ENCODE data around the gene RRP15. TPM values are rescaled to one million over a fixed set of nuclear protein-coding genes. Genes with fewer than 3 reads are reported as not detected.

Gene RRP15
- total and polyA plus RNA-seq, 2 experiments from 2014 or later, result 19.8 to 86.5 TPM

DNA sequence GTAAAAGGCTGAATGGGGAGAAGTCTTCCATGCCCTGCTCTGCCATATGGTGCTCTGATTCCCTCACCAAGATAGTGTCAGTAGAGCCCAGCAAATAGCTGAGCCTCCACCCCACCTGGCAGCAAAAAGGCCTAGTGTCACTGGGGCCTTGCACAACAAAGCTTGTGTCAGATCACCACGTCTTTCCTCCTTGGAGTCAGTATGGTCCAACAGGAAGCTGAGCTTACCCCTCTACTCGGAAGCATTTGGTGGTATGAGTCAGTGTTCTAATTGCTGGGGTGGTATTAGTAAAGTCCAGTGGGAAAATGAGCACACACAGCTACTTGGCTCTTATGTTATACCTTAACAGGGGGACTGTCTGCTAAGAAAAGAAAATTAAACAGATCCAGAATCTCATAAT, 18.7 kb upstream of the RRP15 start (continued):
- TF ChIP-seq ZNF331 (CRISPR knock-in tag; IDR thresholded peaks at IDR 0.05; ENCODE audit: low read depth) (no peak), CTCF (conservative IDR thresholded peaks at IDR 0.05; ENCODE audit: low read depth in 2 of 2) (no peak), POLR2AphosphoS5 (IDR thresholded peaks at IDR 0.05; ENCODE audit: low read depth) (no peak), CREB1 (CRISPR knock-in tag; IDR thresholded peaks at IDR 0.05; ENCODE audit: low read depth) (no peak), JUNB (IDR thresholded peaks at IDR 0.05; ENCODE audit: unreplicated experiment) (no peak), STAT1 (IDR thresholded peaks at IDR 0.05; ENCODE audit: unreplicated experiment) (no peak), EZH2 (IDR thresholded peaks at IDR 0.05; ENCODE audit: low read depth, unreplicated experiment) (no peak), EZH2phosphoT487 (IDR thresholded peaks at IDR 0.05; ENCODE audit: unreplicated experiment) (no peak), NANOG (IDR thresholded peaks at IDR 0.05; ENCODE audit: borderline replicate concordance) (no peak)

GRCh38 chr1:218272366-218272765, 12.7 kb upstream of the RRP15 start:
- Histone ChIP-seq H2AFZ (no peak overlapping the region), H3K36me3 (ENCODE audit: insufficient read depth) (no peaks in the 10 kb centered on the region), H3K79me2 (replicated peaks; ENCODE audit: insufficient read depth) (no peaks in the 10 kb centered on the region), H4K20me1 (replicated peaks; ENCODE audit: insufficient read depth) (no peaks in the 10 kb centered on the region), H3K9me2 (ENCODE audit: insufficient read depth) (no peaks in the 10 kb centered on the region), H3K27me3 (ENCODE audit: insufficient read depth) (no peaks in the 10 kb centered on the region), H3K4me3 (no peak overlapping the region), H3F3A (replicated peaks; ENCODE audit: low read depth) (no peaks in the 10 kb centered on the region), H3K4me1 (ENCODE audit: insufficient read depth) (no peaks in the 10 kb centered on the region), H3K4me2 (no peak overlapping the region), H3K27ac (ENCODE audit: low read depth) (no peak overlapping the region)
- H3K4me3 Mint-ChIP-seq, result no peak overlapping the region
- H3K27me3 Mint-ChIP-seq (ENCODE audit: insufficient read depth, low read depth, poor library complexity), result no peaks in the 10 kb centered on the region
- TF ChIP-seq JUNB (IDR thresholded peaks at IDR 0.05; ENCODE audit: unreplicated experiment) (no peak), REST (IDR thresholded peaks at IDR 0.05; ENCODE audit: unreplicated experiment) (no peak), POLR2AphosphoS5 (IDR thresholded peaks at IDR 0.05; ENCODE audit: low read depth) (no peak), ZNF114 (CRISPR knock-in tag; IDR thresholded peaks at IDR 0.05) (no peak), EZH2 (IDR thresholded peaks at IDR 0.05; ENCODE audit: low read depth, unreplicated experiment) (no peak), ZNF331 (CRISPR knock-in tag; IDR thresholded peaks at IDR 0.05; ENCODE audit: low read depth) (no peak), STAT1 (IDR thresholded peaks at IDR 0.05; ENCODE audit: unreplicated experiment) (no peak), CREB1 (CRISPR knock-in tag; IDR thresholded peaks at IDR 0.05; ENCODE audit: low read depth) (no peak)
- TF ChIP-seq, protein P1, sequence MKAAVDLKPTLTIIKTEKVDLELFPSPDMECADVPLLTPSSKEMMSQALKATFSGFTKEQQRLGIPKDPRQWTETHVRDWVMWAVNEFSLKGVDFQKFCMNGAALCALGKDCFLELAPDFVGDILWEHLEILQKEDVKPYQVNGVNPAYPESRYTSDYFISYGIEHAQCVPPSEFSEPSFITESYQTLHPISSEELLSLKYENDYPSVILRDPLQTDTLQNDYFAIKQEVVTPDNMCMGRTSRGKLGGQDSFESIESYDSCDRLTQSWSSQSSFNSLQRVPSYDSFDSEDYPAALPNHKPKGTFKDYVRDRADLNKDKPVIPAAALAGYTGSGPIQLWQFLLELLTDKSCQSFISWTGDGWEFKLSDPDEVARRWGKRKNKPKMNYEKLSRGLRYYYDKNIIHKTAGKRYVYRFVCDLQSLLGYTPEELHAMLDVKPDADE (IDR thresholded peaks at IDR 0.05), result no peak
- DNase-seq (ENCODE audit: low spot score) (no peak), ATAC-seq (no peak)
- H3K9me3 Mint-ChIP-seq, result no peaks in the 10 kb centered on the region
- no peaks in the 10 kb centered on the region for H3K4me1 Mint-ChIP-seq
- 0 out of 2 replicates have a peak overlapping the region, but pooled peaks have one; percentile 5 for H3K27ac Mint-ChIP-seq
- H3K36me3 Mint-ChIP-seq (ENCODE audit: low read depth), result no peaks in the 10 kb centered on the region
